K562 (cell line): ENCODE results near the gene THAP6.

ENCODE experiments used
- CTCFL ChIP-seq: IDR thresholded peaks from 2 replicates; pipeline ENCODE4 v1.6.1; 2011; ENCODE audit warnings: borderline replicate concordance, low read depth, mild to moderate bottlenecking, moderate library complexity, low read length; ENCODE audit not compliant: insufficient read depth, poor library complexity, severe bottlenecking
- FOXJ3 ChIP-seq: sonication (generic); formaldehyde crosslinking; IDR thresholded peaks from 2 replicates; pipeline ENCODE4 v1.4.0; 2020; ENCODE audit warnings: mild to moderate bottlenecking, missing genetic modification reagents
- KDM1A ChIP-seq, 2 experiments: fragments of 450-650 bp; IDR thresholded peaks; 2 replicates each; pipeline ENCODE4 v1.6.1; 2016; ENCODE audit warnings: mild to moderate bottlenecking in 2 of 2
- KLF10 ChIP-seq: fragments of 250-450 bp; sonication (Bioruptor Pico); IDR thresholded peaks from 2 replicates; pipeline ENCODE4 v1.6.1; 2021; ENCODE audit warnings: matching md5 sums
- MYBL2 ChIP-seq, 2 experiments: fragments of 450-650 bp in 1 of 2; sonication (generic) in 1 of 2; formaldehyde crosslinking in 1 of 2; IDR thresholded peaks; 2 replicates each; pipeline versions ENCODE4 v1.6.1 to v1.8.1; 2017 to 2022; ENCODE audit warnings: borderline replicate concordance in 1 of 2, inconsistent platforms in 1 of 2, low read depth in 1 of 2, mild to moderate bottlenecking in 1 of 2, missing genetic modification reagents in 1 of 2, moderate library complexity in 1 of 2
- NFIC ChIP-seq: fragments of 450-650 bp; IDR thresholded peaks from 2 replicates; pipeline ENCODE4 v1.6.1; 2017; ENCODE audit warnings: mild to moderate bottlenecking, inconsistent platforms
- SIN3A ChIP-seq, 2 experiments: fragments of 150-350 bp in 1 of 2; IDR thresholded peaks; 2 replicates each; pipeline ENCODE4 v1.6.1; 2011 to 2016; ENCODE audit warnings: borderline replicate concordance in 2 of 2, low read depth in 2 of 2, low read length in 2 of 2, mild to moderate bottlenecking in 2 of 2, moderate library complexity in 2 of 2; ENCODE audit not compliant: control insufficient read depth in 1 of 2
- SRSF7 ChIP-seq: fragments of 200-400 bp; formaldehyde crosslinking; optimal IDR thresholded peaks from 2 replicates; pipeline ENCODE3; 2017; ENCODE audit warnings: mild to moderate bottlenecking, low read depth, low read length
- TCF3 ChIP-seq: sonication (generic); formaldehyde crosslinking; IDR thresholded peaks from 2 replicates; pipeline ENCODE4 v1.4.0; 2020; ENCODE audit warnings: mild to moderate bottlenecking, missing genetic modification reagents
- TFAP4 ChIP-seq: sonication (generic); formaldehyde crosslinking; IDR thresholded peaks from 2 replicates; pipeline ENCODE4 v1.8.0; 2022; ENCODE audit warnings: missing genetic modification reagents, mild to moderate bottlenecking, moderate library complexity, borderline replicate concordance
- USF2 ChIP-seq: sonication (generic); formaldehyde crosslinking; IDR thresholded peaks from 2 replicates; pipeline ENCODE4 v1.5.0; 2020; ENCODE audit warnings: missing genetic modification reagents
- ZNF311 ChIP-seq: fragments of 250-450 bp; sonication (Bioruptor Pico); IDR thresholded peaks from 2 replicates; pipeline ENCODE4 v1.4.0; 2020; ENCODE audit warnings: mild to moderate bottlenecking, moderate library complexity

GRCh38 chr4:75477201-75477600 lies 37.1 kb upstream of the THAP6 start:
- TF ChIP-seq SRSF7 (no peak), KLF10 (no peak), SIN3A (IDR thresholded peaks at IDR 0.05; ENCODE audit: borderline replicate concordance in 2 of 2, control insufficient read depth in 1 of 2, low read depth in 2 of 2, low read length in 2 of 2) (no peak), CTCFL (no peak), MYBL2 (IDR thresholded peaks at IDR 0.05; ENCODE audit: low read depth) (no peak), MYBL2 (CRISPR knock-in tag; IDR thresholded peaks at IDR 0.05; ENCODE audit: borderline replicate concordance) (no peak), USF2 (CRISPR knock-in tag) (no peak), FOXJ3 (CRISPR knock-in tag) (no peak), TCF3 (no peak), NFIC (no peak), ZNF311 (CRISPR knock-in tag) (no peak), KDM1A (IDR thresholded peaks at IDR 0.05) (no peak), TFAP4 (CRISPR knock-in tag) (no peak)
